Measurements from ENCODE around the gene PLCB3. TPM values are rescaled to one million over a fixed set of nuclear protein-coding genes. Genes with fewer than 3 reads are reported as not detected.

The PLCB3 gene
- total and polyA plus RNA-seq, 2 of the 13 experiments (the other 11 are each of a cell fraction or from before 2014, with no cell fraction given): 7.5 to 13.8 TPM

GRCh38 chr11:64237484-64237951 is 13.8 kb upstream of the PLCB3 start (continued):
- TF ChIP-seq HCFC1 (IDR thresholded peaks at IDR 0.05; ENCODE audit: low read depth, low read length) (no peak), AFF4 (CRISPR knock-in tag; IDR thresholded peaks at IDR 0.05) (no peak), FUBP1 (CRISPR knock-in tag; IDR thresholded peaks at IDR 0.05; ENCODE audit: borderline replicate concordance) (no peak), ZNF839 (CRISPR knock-in tag; IDR thresholded peaks at IDR 0.05; ENCODE audit: borderline replicate concordance) (no peak), NR2F1 (CRISPR knock-in tag; IDR thresholded peaks at IDR 0.05) (no peak), ZKSCAN5 (CRISPR knock-in tag; IDR thresholded peaks at IDR 0.05) (no peak), ZNF430 (CRISPR knock-in tag; IDR thresholded peaks at IDR 0.05) (peak; percentile 86; the same call in 1 of the 2 replicates), MBNL3 (CRISPR knock-in tag; conservative IDR thresholded peaks at IDR 0.05) (no peak), ZEB1 (IDR thresholded peaks at IDR 0.05; ENCODE audit: insufficient replicate concordance, low read depth) (peak; percentile 93), BCL6 (CRISPR knock-in tag; IDR thresholded peaks at IDR 0.05) (peak; percentile 63), SAP130 (CRISPR knock-in tag; IDR thresholded peaks at IDR 0.05; ENCODE audit: low read depth) (peak; percentile 95), ATF6 (CRISPR knock-in tag; conservative IDR thresholded peaks at IDR 0.05) (no peak), ETS1 (CRISPR knock-in tag; IDR thresholded peaks at IDR 0.05) (no peak), DDIT3 (CRISPR knock-in tag; IDR thresholded peaks at IDR 0.05) (no peak), TFDP1 (CRISPR knock-in tag; IDR thresholded peaks at IDR 0.05; ENCODE audit: borderline replicate concordance) (no peak), PLSCR1 (CRISPR knock-in tag; IDR thresholded peaks at IDR 0.05; ENCODE audit: borderline replicate concordance) (no peak), SRF (IDR thresholded peaks at IDR 0.05; ENCODE audit: low read depth, low read length) (no peak), HNF4G (IDR thresholded peaks at IDR 0.05; ENCODE audit: borderline replicate concordance, low read depth, low read length) (peak; percentile 6; the same call in 1 of the 2 replicates), HNF4G (CRISPR knock-in tag; IDR thresholded peaks at IDR 0.05; ENCODE audit: borderline replicate concordance, low read depth) (no peak)
